Measurements from ENCODE around the gene PRAC2. TPM values are rescaled to one million over a fixed set of nuclear protein-coding genes. Genes with fewer than 3 reads are reported as not detected.

PRAC2 gene
- total RNA-seq, 1 donor from 2014 or later: not detected

DNA sequence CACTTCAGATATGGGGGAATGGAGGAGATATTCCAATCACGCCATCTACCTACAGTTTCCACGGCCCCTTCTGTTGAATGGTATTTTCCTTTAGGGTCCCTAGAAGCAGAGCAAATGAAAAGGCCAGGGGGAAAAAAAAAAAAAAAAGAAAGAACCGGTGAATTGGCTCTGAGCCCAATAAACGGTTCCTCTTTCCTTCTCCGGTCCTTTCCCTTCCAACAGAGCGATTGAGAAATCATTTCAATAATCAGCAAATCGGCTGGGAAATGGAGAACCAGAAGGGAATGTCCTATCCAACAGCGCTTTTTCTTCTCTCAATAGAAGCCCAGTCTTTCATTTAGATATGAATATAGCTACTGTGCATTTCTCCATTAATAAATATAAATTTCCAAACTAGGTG lies 32.4 kb downstream of the PRAC2 start:
- Histone ChIP-seq H3K9me3 (ENCODE audit: insufficient read depth, low read depth, low read length) (peaks cover 6% of the 10 kb centered on the region), H3K4me3 (ENCODE audit: insufficient read depth, low read depth, low read length) (no peak overlapping the region), H3K4me2 (ENCODE audit: low read length) (no peak overlapping the region), H3K36me3 (ENCODE audit: insufficient read depth, low read length) (no peaks in the 10 kb centered on the region), H3K4me1 (ENCODE audit: insufficient read depth, low read length) (peaks cover 4% of the 10 kb centered on the region), H4K20me1 (ENCODE audit: insufficient read depth, low read length) (no peaks in the 10 kb centered on the region), H3K9ac (ENCODE audit: low read length) (no peak overlapping the region), H3K79me2 (ENCODE audit: insufficient read depth, low read length) (no peaks in the 10 kb centered on the region), H3K27me3 (ENCODE audit: insufficient read depth, low read length) (peaks cover 90% of the 10 kb centered on the region), H2AFZ (ENCODE audit: low read depth, low read length) (no peak overlapping the region), H3K27ac (ENCODE audit: low read depth, low read length) (no peak overlapping the region)
- Mint-ChIP-seq H3K36me3 (ENCODE audit: low read depth, unreplicated experiment) (peaks cover 5% of the 10 kb centered on the region), H3K27ac (ENCODE audit: unreplicated experiment) (no peak overlapping the region), H3K4me1 (ENCODE audit: low read depth, unreplicated experiment) (peaks cover 3% of the 10 kb centered on the region), H3K4me3 (ENCODE audit: unreplicated experiment) (no peak overlapping the region), H3K9me3 (ENCODE audit: unreplicated experiment) (peaks cover 10% of the 10 kb centered on the region), H3K27me3 (ENCODE audit: low read depth, unreplicated experiment) (peaks cover 89% of the 10 kb centered on the region)
- DNase-seq (ENCODE audit: low read depth): no peak
- TF ChIP-seq CTCF (IDR thresholded peaks at IDR 0.05; ENCODE audit: insufficient read depth, low read depth, low read length): no peak
- no peak for TF ChIP-seq EZH2 (IDR thresholded peaks at IDR 0.05; ENCODE audit: insufficient read depth, low read length)
- no peak for FAIRE-seq

- peaks cover 13% of the 10 kb centered on the region for H3K9me3 Mint-ChIP-seq (ENCODE audit: unreplicated experiment)
- Histone ChIP-seq H3K4me2 (ENCODE audit: low read length) (no peak overlapping the region), H2AFZ (ENCODE audit: low read depth, low read length) (no peak overlapping the region), H3K9ac (ENCODE audit: low read length) (no peak overlapping the region), H3K4me1 (ENCODE audit: insufficient read depth, low read length) (peaks cover 4% of the 10 kb centered on the region), H3K9me3 (ENCODE audit: insufficient read depth, low read depth, low read length) (peaks cover 6% of the 10 kb centered on the region), H3K79me2 (ENCODE audit: insufficient read depth, low read length) (no peaks in the 10 kb centered on the region), H3K27ac (ENCODE audit: low read depth, low read length) (no peak overlapping the region), H3K4me3 (ENCODE audit: insufficient read depth, low read depth, low read length) (no peak overlapping the region), H3K27me3 (ENCODE audit: insufficient read depth, low read length) (peaks cover 83% of the 10 kb centered on the region), H4K20me1 (ENCODE audit: insufficient read depth, low read length) (no peaks in the 10 kb centered on the region), H3K36me3 (ENCODE audit: insufficient read depth, low read length) (no peaks in the 10 kb centered on the region)
- TF ChIP-seq EZH2 (IDR thresholded peaks at IDR 0.05; ENCODE audit: insufficient read depth, low read length): no peak
- TF ChIP-seq CTCF (IDR thresholded peaks at IDR 0.05; ENCODE audit: insufficient read depth, low read depth, low read length): no peak
- H3K36me3 Mint-ChIP-seq (ENCODE audit: low read depth, unreplicated experiment): peaks cover 5% of the 10 kb centered on the region
- H3K4me1 Mint-ChIP-seq (ENCODE audit: low read depth, unreplicated experiment): peaks cover 3% of the 10 kb centered on the region
- DNase-seq (ENCODE audit: low read depth) (no peak), FAIRE-seq (no peak)
- no peak overlapping the region for H3K4me3 Mint-ChIP-seq (ENCODE audit: unreplicated experiment)
- no peak overlapping the region for H3K27ac Mint-ChIP-seq (ENCODE audit: unreplicated experiment)
- H3K27me3 Mint-ChIP-seq (ENCODE audit: low read depth, unreplicated experiment): peaks cover 87% of the 10 kb centered on the region
These were observed 33.9 kb downstream of the PRAC2 start for GRCh38 chr17:48756830-48757251.

- no peak overlapping the region for H3K27ac ChIP-seq (ENCODE audit: low read depth, low read length)
- H3K79me2 ChIP-seq (ENCODE audit: insufficient read depth, low read length): no peaks in the 10 kb centered on the region
- no peak overlapping the region for H2AFZ ChIP-seq (ENCODE audit: low read depth, low read length)
- no peak overlapping the region for H3K4me3 ChIP-seq (ENCODE audit: insufficient read depth, low read depth, low read length)
- H3K4me1 ChIP-seq (ENCODE audit: insufficient read depth, low read length): peaks cover 4% of the 10 kb centered on the region
- no peaks in the 10 kb centered on the region for H4K20me1 ChIP-seq (ENCODE audit: insufficient read depth, low read length)
- no peak overlapping the region for H3K27ac Mint-ChIP-seq (ENCODE audit: unreplicated experiment)
- H3K36me3 Mint-ChIP-seq (ENCODE audit: low read depth, unreplicated experiment): peaks cover 5% of the 10 kb centered on the region
- peaks cover 87% of the 10 kb centered on the region for H3K27me3 Mint-ChIP-seq (ENCODE audit: low read depth, unreplicated experiment)
- peaks cover 3% of the 10 kb centered on the region for H3K4me1 Mint-ChIP-seq (ENCODE audit: low read depth, unreplicated experiment)
- H3K9ac ChIP-seq (ENCODE audit: low read length): no peak overlapping the region
- no peak overlapping the region for H3K4me2 ChIP-seq (ENCODE audit: low read length)
- no peak for DNase-seq (ENCODE audit: low read depth)
- H3K4me3 Mint-ChIP-seq (ENCODE audit: unreplicated experiment): no peak overlapping the region
- TF ChIP-seq EZH2 (IDR thresholded peaks at IDR 0.05; ENCODE audit: insufficient read depth, low read length): no peak
- TF ChIP-seq CTCF (IDR thresholded peaks at IDR 0.05; ENCODE audit: insufficient read depth, low read depth, low read length): no peak
- peaks cover 6% of the 10 kb centered on the region for H3K9me3 ChIP-seq (ENCODE audit: insufficient read depth, low read depth, low read length)
- H3K36me3 ChIP-seq (ENCODE audit: insufficient read depth, low read length): no peaks in the 10 kb centered on the region
- peak; percentile 41 for FAIRE-seq
- H3K9me3 Mint-ChIP-seq (ENCODE audit: unreplicated experiment): peaks cover 13% of the 10 kb centered on the region
- peaks cover 80% of the 10 kb centered on the region for H3K27me3 ChIP-seq (ENCODE audit: insufficient read depth, low read length)
These were observed 34.6 kb downstream of the PRAC2 start for GRCh38 chr17:48757524-48757961.

Data from astrocyte (in vitro differentiated cells and primary cell).